ENCODE data around the gene COTL1. TPM values are rescaled to one million over a fixed set of nuclear protein-coding genes. Genes with fewer than 3 reads are reported as not detected.

The COTL1 gene
- total RNA-seq, 2 experiments from 2014 or later: 125 to 232 TPM

GRCh38 chr16:84583995-84584394 lies 33.9 kb downstream of the COTL1 start:
- CTCF ChIA-PET (ENCODE audit: unreplicated experiment): no interaction called here
- Histone ChIP-seq H3K27ac (ENCODE audit: low read depth, low read length, poor library complexity, severe bottlenecking) (no peak overlapping the region), H3K4me1 (ENCODE audit: insufficient read depth, low read length, poor library complexity, severe bottlenecking) (peaks cover 33% of the 10 kb centered on the region), H3K4me2 (ENCODE audit: low read length) (no peak overlapping the region), H3K9me3 (ENCODE audit: low read length) (no peaks in the 10 kb centered on the region), H4K20me1 (ENCODE audit: insufficient read depth, low read length) (peaks cover 9% of the 10 kb centered on the region; the same call in 1 of the 2 replicates), H3K4me3 (ENCODE audit: low read depth, low read length, poor library complexity, severe bottlenecking) (no peak overlapping the region), H3K79me2 (ENCODE audit: insufficient read depth, low read depth, low read length) (peaks cover 44% of the 10 kb centered on the region; the same call in 1 of the 2 replicates), H3K9me2 (ENCODE audit: insufficient read depth, low read length) (no peaks in the 10 kb centered on the region), H2AFZ (ENCODE audit: low read length) (no peak overlapping the region), H3K36me3 (ENCODE audit: insufficient read depth, low read length) (peaks cover 75% of the 10 kb centered on the region)
- POLR2A ChIA-PET: interaction anchor here (1.8 kb wide), 1 partner anchor 9 kb away, joined by 10 read pairs; no protein-coding TSS in a partner anchor
- no TSS peak for BruUV-seq (replicated peaks)
- TF ChIP-seq EZH2phosphoT487 (IDR thresholded peaks at IDR 0.05; ENCODE audit: borderline replicate concordance, low read depth, low read length) (no peak), CTCF (conservative IDR thresholded peaks at IDR 0.05; ENCODE audit: low read length) (no peak)
- intact Hi-C loops (cut with micrococcal nuclease; ENCODE audit: unreplicated experiment): no loop called here
- DNase-seq (ENCODE audit: low spot score): no peak

GRCh38 chr16:84582958-84583516 lies 34.8 kb downstream of the COTL1 start:
- no peak overlapping the region for H2AFZ ChIP-seq (ENCODE audit: low read length)
- peaks cover 33% of the 10 kb centered on the region for H3K4me1 ChIP-seq (ENCODE audit: insufficient read depth, low read length, poor library complexity, severe bottlenecking)
- H3K4me2 ChIP-seq (ENCODE audit: low read length): no peak overlapping the region
- ChIA-PET CTCF (ENCODE audit: unreplicated experiment) (no interaction called here), POLR2A (interaction anchor here (0.6 to 1.8 kb wide), 2 partner anchors 10 to 1162 kb away, joined by 3 to 10 read pairs; no protein-coding TSS in a partner anchor)
- TF ChIP-seq EZH2phosphoT487 (IDR thresholded peaks at IDR 0.05; ENCODE audit: borderline replicate concordance, low read depth, low read length) (no peak), CTCF (conservative IDR thresholded peaks at IDR 0.05; ENCODE audit: low read length) (no peak)
- no TSS peak for BruUV-seq (replicated peaks)
- peaks cover 14% of the 10 kb centered on the region; the same call in 1 of the 2 replicates for H4K20me1 ChIP-seq (ENCODE audit: insufficient read depth, low read length)
- H3K4me3 ChIP-seq (ENCODE audit: low read depth, low read length, poor library complexity, severe bottlenecking): no peak overlapping the region
- H3K79me2 ChIP-seq (ENCODE audit: insufficient read depth, low read depth, low read length): peaks cover 53% of the 10 kb centered on the region
- no peak overlapping the region for H3K27ac ChIP-seq (ENCODE audit: low read depth, low read length, poor library complexity, severe bottlenecking)
- H3K36me3 ChIP-seq (ENCODE audit: insufficient read depth, low read length): peaks cover 75% of the 10 kb centered on the region
- H3K9me3 ChIP-seq (ENCODE audit: low read length): no peaks in the 10 kb centered on the region
- DNase-seq (ENCODE audit: low spot score): no peak
- intact Hi-C loops (cut with micrococcal nuclease; ENCODE audit: unreplicated experiment): no loop called here
- no peaks in the 10 kb centered on the region for H3K9me2 ChIP-seq (ENCODE audit: insufficient read depth, low read length)

GRCh38 chr16:84581158-84581557 lies 36.7 kb downstream of the COTL1 start:
- TF ChIP-seq EZH2phosphoT487 (IDR thresholded peaks at IDR 0.05; ENCODE audit: borderline replicate concordance, low read depth, low read length) (no peak), CTCF (conservative IDR thresholded peaks at IDR 0.05; ENCODE audit: low read length) (no peak)
- H3K4me1 ChIP-seq (ENCODE audit: insufficient read depth, low read length, poor library complexity, severe bottlenecking): peaks cover 19% of the 10 kb centered on the region
- H3K9me2 ChIP-seq (ENCODE audit: insufficient read depth, low read length): no peaks in the 10 kb centered on the region
- CTCF ChIA-PET (ENCODE audit: unreplicated experiment): no interaction called here
- H3K36me3 ChIP-seq (ENCODE audit: insufficient read depth, low read length): peaks cover 81% of the 10 kb centered on the region
- peaks cover 46% of the 10 kb centered on the region for H3K79me2 ChIP-seq (ENCODE audit: insufficient read depth, low read depth, low read length)
- H3K4me3 ChIP-seq (ENCODE audit: low read depth, low read length, poor library complexity, severe bottlenecking): no peak overlapping the region
- no peak overlapping the region for H3K4me2 ChIP-seq (ENCODE audit: low read length)
- peaks cover 14% of the 10 kb centered on the region; the same call in 1 of the 2 replicates for H4K20me1 ChIP-seq (ENCODE audit: insufficient read depth, low read length)
- H2AFZ ChIP-seq (ENCODE audit: low read length): no peak overlapping the region
- intact Hi-C loops (cut with micrococcal nuclease; ENCODE audit: unreplicated experiment): no loop called here
- no peak overlapping the region for H3K27ac ChIP-seq (ENCODE audit: low read depth, low read length, poor library complexity, severe bottlenecking)
- no peak for DNase-seq (ENCODE audit: low spot score)
- BruUV-seq (replicated peaks): no TSS peak
- POLR2A ChIA-PET: no interaction called here
- no peaks in the 10 kb centered on the region for H3K9me3 ChIP-seq (ENCODE audit: low read length)

Data from OCI-LY7 (cell line).